ENCODE data around the gene SH2D1B. TPM values are rescaled to one million over a fixed set of nuclear protein-coding genes. Genes with fewer than 3 reads are reported as not detected.

The SH2D1B gene
- total and polyA plus RNA-seq, 9 of the 15 experiments (the other 6 are each of a cell fraction or from before 2014, with no cell fraction given) = 5.6 to 19.6 (median 9.7) TPM

- TF ChIP-seq, protein P1, sequence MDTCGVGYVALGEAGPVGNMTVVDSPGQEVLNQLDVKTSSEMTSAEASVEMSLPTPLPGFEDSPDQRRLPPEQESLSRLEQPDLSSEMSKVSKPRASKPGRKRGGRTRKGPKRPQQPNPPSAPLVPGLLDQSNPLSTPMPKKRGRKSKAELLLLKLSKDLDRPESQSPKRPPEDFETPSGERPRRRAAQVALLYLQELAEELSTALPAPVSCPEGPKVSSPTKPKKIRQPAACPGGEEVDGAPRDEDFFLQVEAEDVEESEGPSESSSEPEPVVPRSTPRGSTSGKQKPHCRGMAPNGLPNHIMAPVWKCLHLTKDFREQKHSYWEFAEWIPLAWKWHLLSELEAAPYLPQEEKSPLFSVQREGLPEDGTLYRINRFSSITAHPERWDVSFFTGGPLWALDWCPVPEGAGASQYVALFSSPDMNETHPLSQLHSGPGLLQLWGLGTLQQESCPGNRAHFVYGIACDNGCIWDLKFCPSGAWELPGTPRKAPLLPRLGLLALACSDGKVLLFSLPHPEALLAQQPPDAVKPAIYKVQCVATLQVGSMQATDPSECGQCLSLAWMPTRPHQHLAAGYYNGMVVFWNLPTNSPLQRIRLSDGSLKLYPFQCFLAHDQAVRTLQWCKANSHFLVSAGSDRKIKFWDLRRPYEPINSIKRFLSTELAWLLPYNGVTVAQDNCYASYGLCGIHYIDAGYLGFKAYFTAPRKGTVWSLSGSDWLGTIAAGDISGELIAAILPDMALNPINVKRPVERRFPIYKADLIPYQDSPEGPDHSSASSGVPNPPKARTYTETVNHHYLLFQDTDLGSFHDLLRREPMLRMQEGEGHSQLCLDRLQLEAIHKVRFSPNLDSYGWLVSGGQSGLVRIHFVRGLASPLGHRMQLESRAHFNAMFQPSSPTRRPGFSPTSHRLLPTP (IDR thresholded peaks at IDR 0.05; ENCODE audit: borderline replicate concordance, extremely low read depth, insufficient read length) = no peak
- TF ChIP-seq ZNF444 (CRISPR knock-in tag; IDR thresholded peaks at IDR 0.05) (no peak), PTRF (tag; IDR thresholded peaks at IDR 0.05) (no peak), HNRNPLL (IDR thresholded peaks at IDR 0.05; ENCODE audit: low read depth, low read length, poor library complexity, severe bottlenecking) (no peak), TARDBP (IDR thresholded peaks at IDR 0.05) (peak; percentile 78), ZNF311 (CRISPR knock-in tag; IDR thresholded peaks at IDR 0.05) (peak; percentile 77; the same call in 1 of the 2 replicates), ZNF41 (CRISPR knock-in tag; conservative IDR thresholded peaks at IDR 0.05) (no peak), NR3C1 (CRISPR knock-in tag; IDR thresholded peaks at IDR 0.05) (no peak), PYGO2 (tag; IDR thresholded peaks at IDR 0.05) (no peak), ZNF766 (CRISPR knock-in tag; conservative IDR thresholded peaks at IDR 0.05) (peak; percentile 67), USF2 (CRISPR knock-in tag; IDR thresholded peaks at IDR 0.05) (no peak)
- TF ChIP-seq, protein P2, sequence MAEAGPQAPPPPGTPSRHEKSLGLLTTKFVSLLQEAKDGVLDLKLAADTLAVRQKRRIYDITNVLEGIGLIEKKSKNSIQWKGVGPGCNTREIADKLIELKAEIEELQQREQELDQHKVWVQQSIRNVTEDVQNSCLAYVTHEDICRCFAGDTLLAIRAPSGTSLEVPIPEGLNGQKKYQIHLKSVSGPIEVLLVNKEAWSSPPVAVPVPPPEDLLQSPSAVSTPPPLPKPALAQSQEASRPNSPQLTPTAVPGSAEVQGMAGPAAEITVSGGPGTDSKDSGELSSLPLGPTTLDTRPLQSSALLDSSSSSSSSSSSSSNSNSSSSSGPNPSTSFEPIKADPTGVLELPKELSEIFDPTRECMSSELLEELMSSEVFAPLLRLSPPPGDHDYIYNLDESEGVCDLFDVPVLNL (CRISPR knock-in tag; IDR thresholded peaks at IDR 0.05; ENCODE audit: low read depth) = no peak
- TF ChIP-seq, protein P3, sequence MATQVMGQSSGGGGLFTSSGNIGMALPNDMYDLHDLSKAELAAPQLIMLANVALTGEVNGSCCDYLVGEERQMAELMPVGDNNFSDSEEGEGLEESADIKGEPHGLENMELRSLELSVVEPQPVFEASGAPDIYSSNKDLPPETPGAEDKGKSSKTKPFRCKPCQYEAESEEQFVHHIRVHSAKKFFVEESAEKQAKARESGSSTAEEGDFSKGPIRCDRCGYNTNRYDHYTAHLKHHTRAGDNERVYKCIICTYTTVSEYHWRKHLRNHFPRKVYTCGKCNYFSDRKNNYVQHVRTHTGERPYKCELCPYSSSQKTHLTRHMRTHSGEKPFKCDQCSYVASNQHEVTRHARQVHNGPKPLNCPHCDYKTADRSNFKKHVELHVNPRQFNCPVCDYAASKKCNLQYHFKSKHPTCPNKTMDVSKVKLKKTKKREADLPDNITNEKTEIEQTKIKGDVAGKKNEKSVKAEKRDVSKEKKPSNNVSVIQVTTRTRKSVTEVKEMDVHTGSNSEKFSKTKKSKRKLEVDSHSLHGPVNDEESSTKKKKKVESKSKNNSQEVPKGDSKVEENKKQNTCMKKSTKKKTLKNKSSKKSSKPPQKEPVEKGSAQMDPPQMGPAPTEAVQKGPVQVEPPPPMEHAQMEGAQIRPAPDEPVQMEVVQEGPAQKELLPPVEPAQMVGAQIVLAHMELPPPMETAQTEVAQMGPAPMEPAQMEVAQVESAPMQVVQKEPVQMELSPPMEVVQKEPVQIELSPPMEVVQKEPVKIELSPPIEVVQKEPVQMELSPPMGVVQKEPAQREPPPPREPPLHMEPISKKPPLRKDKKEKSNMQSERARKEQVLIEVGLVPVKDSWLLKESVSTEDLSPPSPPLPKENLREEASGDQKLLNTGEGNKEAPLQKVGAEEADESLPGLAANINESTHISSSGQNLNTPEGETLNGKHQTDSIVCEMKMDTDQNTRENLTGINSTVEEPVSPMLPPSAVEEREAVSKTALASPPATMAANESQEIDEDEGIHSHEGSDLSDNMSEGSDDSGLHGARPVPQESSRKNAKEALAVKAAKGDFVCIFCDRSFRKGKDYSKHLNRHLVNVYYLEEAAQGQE (IDR thresholded peaks at IDR 0.05; ENCODE audit: borderline replicate concordance) = no peak
- TF ChIP-seq, protein P3 (CRISPR knock-in tag; IDR thresholded peaks at IDR 0.05; ENCODE audit: low read depth) = no peak
Observed at GRCh38 chr1:162386292-162387225, 25.4 kb downstream of the SH2D1B start (continued).
